ENCODE measurements around the gene GNAQ. TPM values are rescaled to one million over a fixed set of nuclear protein-coding genes. Genes with fewer than 3 reads are reported as not detected.

The GNAQ gene
- polyA plus RNA-seq, 1 donor (not counting 4 experiments of a cell fraction or from before 2014, with no cell fraction given), result 64.3 TPM

GRCh38 chr9:77833561-77834429, 197.8 kb downstream of the GNAQ start:
- H3K4me3 ChIP-seq (ENCODE audit: control insufficient read depth in 2 of 3, extremely low read depth in 1 of 3, insufficient read depth in 2 of 3, low read depth in 1 of 3, low read length in 3 of 3), result no peak overlapping the region
- H3K9me1 ChIP-seq (ENCODE audit: control insufficient read depth, extremely low read depth, insufficient read depth, low read length), result no peaks in the 10 kb centered on the region
- dilution Hi-C loops (cut with MboI; ENCODE audit: extremely low pct_ligation_motif_present, low sequenced_read_pairs), result no loop called here
- no peak overlapping the region for H3K9ac ChIP-seq (ENCODE audit: control insufficient read depth, extremely low read depth, insufficient read depth, low read length)
- no peak overlapping the region for H3K4me2 ChIP-seq (ENCODE audit: control insufficient read depth, extremely low read depth, insufficient read depth, low read depth, low read length)
- no peak overlapping the region for H3K27ac ChIP-seq (ENCODE audit: control insufficient read depth, insufficient read depth, low read length)
- H3K9me3 ChIP-seq (ENCODE audit: control insufficient read depth, low read depth, low read length), result no peaks in the 10 kb centered on the region
- H3K36me3 ChIP-seq (ENCODE audit: control insufficient read depth in 2 of 2, extremely low read depth in 1 of 2, insufficient read depth in 2 of 2, low read length in 2 of 2), result no peaks in the 10 kb centered on the region
- DNase-seq (ENCODE audit: low read depth, low spot score) (no peak), FAIRE-seq (no peak)
- H4K20me1 ChIP-seq (ENCODE audit: control insufficient read depth, extremely low read depth, insufficient read depth, low read length), result no peaks in the 10 kb centered on the region
- H3K4me1 ChIP-seq (ENCODE audit: control insufficient read depth, extremely low read depth, insufficient read depth, low read length), result no peaks in the 10 kb centered on the region
- H2AFZ ChIP-seq (ENCODE audit: control insufficient read depth, low read length), result no peak overlapping the region
- no peak for TF ChIP-seq EZH2 (IDR thresholded peaks at IDR 0.05; ENCODE audit: low read length)
- no peak for TF ChIP-seq CTCF (optimal IDR thresholded peaks at IDR 0.05 in 1 of 3, IDR thresholded peaks at IDR 0.05 in 1 of 3, conservative IDR thresholded peaks at IDR 0.05 in 1 of 3; ENCODE audit: extremely low read depth in 1 of 3, insufficient read depth in 2 of 3, low read length in 3 of 3)
- peaks cover 4% of the 10 kb centered on the region for H3K79me2 ChIP-seq (ENCODE audit: control insufficient read depth, insufficient read depth, low read length)
- H3K27me3 ChIP-seq (ENCODE audit: control insufficient read depth, extremely low read depth, insufficient read depth, low read length), result no peaks in the 10 kb centered on the region

- no peak for DNase-seq (ENCODE audit: low read depth, low spot score)
- Histone ChIP-seq H3K27ac (ENCODE audit: control insufficient read depth, insufficient read depth, low read length) (no peak overlapping the region), H3K9me3 (ENCODE audit: control insufficient read depth, low read depth, low read length) (no peaks in the 10 kb centered on the region), H3K27me3 (ENCODE audit: control insufficient read depth, extremely low read depth, insufficient read depth, low read length) (no peaks in the 10 kb centered on the region), H3K9ac (ENCODE audit: control insufficient read depth, extremely low read depth, insufficient read depth, low read length) (no peak overlapping the region), H3K79me2 (ENCODE audit: control insufficient read depth, insufficient read depth, low read length) (peaks cover 4% of the 10 kb centered on the region), H3K9me1 (ENCODE audit: control insufficient read depth, extremely low read depth, insufficient read depth, low read length) (no peaks in the 10 kb centered on the region), H3K4me3 (ENCODE audit: control insufficient read depth in 2 of 3, extremely low read depth in 1 of 3, insufficient read depth in 2 of 3, low read depth in 1 of 3, low read length in 3 of 3) (no peak overlapping the region), H3K4me2 (ENCODE audit: control insufficient read depth, extremely low read depth, insufficient read depth, low read depth, low read length) (no peak overlapping the region), H4K20me1 (ENCODE audit: control insufficient read depth, extremely low read depth, insufficient read depth, low read length) (no peaks in the 10 kb centered on the region), H2AFZ (ENCODE audit: control insufficient read depth, low read length) (no peak overlapping the region), H3K36me3 (ENCODE audit: control insufficient read depth in 2 of 2, extremely low read depth in 1 of 2, insufficient read depth in 2 of 2, low read length in 2 of 2) (no peaks in the 10 kb centered on the region), H3K4me1 (ENCODE audit: control insufficient read depth, extremely low read depth, insufficient read depth, low read length) (no peaks in the 10 kb centered on the region)
- FAIRE-seq, result no peak
- TF ChIP-seq EZH2 (IDR thresholded peaks at IDR 0.05; ENCODE audit: low read length) (no peak), CTCF (optimal IDR thresholded peaks at IDR 0.05 in 1 of 3, IDR thresholded peaks at IDR 0.05 in 1 of 3, conservative IDR thresholded peaks at IDR 0.05 in 1 of 3; ENCODE audit: extremely low read depth in 1 of 3, insufficient read depth in 2 of 3, low read length in 3 of 3) (no peak)
- dilution Hi-C loops (cut with MboI; ENCODE audit: extremely low pct_ligation_motif_present, low sequenced_read_pairs), result no loop called here
Measured at GRCh38 chr9:77832639-77833038, 199.0 kb downstream of the GNAQ start.

Measured in keratinocyte (primary cell).